Neural crest cell (in vitro differentiated cells): ENCODE measurements around the gene SETBP1. TPM values are rescaled to one million over a fixed set of nuclear protein-coding genes. Genes with fewer than 3 reads are reported as not detected.

ENCODE experiments used
- DNase-seq: peaks from one replicate; pipeline ENCODE4 v3.0.0; 2021; ENCODE audit warnings: low read depth, mixed read lengths, low spot score
- H3K27ac Mint-ChIP-seq: one replicate; pipeline ENCODE4 v1.8.0; 2021; ENCODE audit warnings: mild to moderate bottlenecking, mixed read lengths; ENCODE audit not compliant: unreplicated experiment
- H3K27me3 Mint-ChIP-seq: 2 replicates; pipeline ENCODE4 v1.8.0; 2021; ENCODE audit warnings: low read depth, mild to moderate bottlenecking, mixed read lengths
- H3K36me3 Mint-ChIP-seq: 2 replicates; pipeline ENCODE4 v1.8.0; 2021; ENCODE audit warnings: low read depth, mild to moderate bottlenecking, mixed read lengths
- H3K4me1 Mint-ChIP-seq: 2 replicates; pipeline ENCODE4 v1.8.0; 2021; ENCODE audit warnings: mixed read lengths
- H3K4me3 Mint-ChIP-seq: one replicate; pipeline ENCODE4 v1.8.0; 2021; ENCODE audit warnings: mild to moderate bottlenecking, mixed read lengths
- H3K9me3 Mint-ChIP-seq: 2 replicates; pipeline ENCODE4 v1.8.0; 2021; ENCODE audit warnings: mixed read lengths
- CTCF ChIP-seq: fragments of 200-600 bp; sonication (generic); conservative IDR thresholded peaks from 2 replicates; pipeline ENCODE4 v1.5.0; 2021; ENCODE audit warnings: antibody characterized with exemption, mild to moderate bottlenecking
- total RNA-seq: library from RNA; stranded (reverse); gene quantifications from 2 replicates; pipeline ENCODE4 v1.2.1, GENCODE V29; 2021

SETBP1 gene
- total RNA-seq, 1 donor from 2014 or later = 38.9 TPM

- DNase-seq = no peak
- Mint-ChIP-seq H3K4me1 (peaks cover 54% of the 10 kb centered on the region), H3K27ac (no peak overlapping the region), H3K27me3 (no peaks in the 10 kb centered on the region), H3K36me3 (peaks cover 30% of the 10 kb centered on the region), H3K9me3 (no peaks in the 10 kb centered on the region), H3K4me3 (no peak overlapping the region)
- no peak for TF ChIP-seq CTCF
Measured at GRCh38 chr18:44704135-44704789, 23.6 kb downstream of the SETBP1 start.

GRCh38 chr18:44705075-44705675 is 24.5 kb downstream of the SETBP1 start:
- H3K36me3 Mint-ChIP-seq = peaks cover 30% of the 10 kb centered on the region
- no peak overlapping the region for H3K27ac Mint-ChIP-seq

GRCh38 chr18:44708451-44709083 is 27.9 kb downstream of the SETBP1 start:
- no peak for TF ChIP-seq CTCF
- H3K27me3 Mint-ChIP-seq = no peaks in the 10 kb centered on the region
- no peak overlapping the region for H3K27ac Mint-ChIP-seq
- peaks cover 30% of the 10 kb centered on the region for H3K36me3 Mint-ChIP-seq
- H3K9me3 Mint-ChIP-seq = no peaks in the 10 kb centered on the region
- no peak overlapping the region for H3K4me3 Mint-ChIP-seq
- DNase-seq = no peak
- peaks cover 46% of the 10 kb centered on the region for H3K4me1 Mint-ChIP-seq

More at GRCh38 chr18:44705075-44705675, 24.5 kb downstream of the SETBP1 start:
- H3K4me3 Mint-ChIP-seq = no peak overlapping the region
- H3K4me1 Mint-ChIP-seq = peaks cover 56% of the 10 kb centered on the region
- H3K27me3 Mint-ChIP-seq = no peaks in the 10 kb centered on the region
- H3K9me3 Mint-ChIP-seq = no peaks in the 10 kb centered on the region
- DNase-seq = no peak
- no peak for TF ChIP-seq CTCF

- H3K27me3 Mint-ChIP-seq = no peaks in the 10 kb centered on the region
- peaks cover 44% of the 10 kb centered on the region for H3K4me1 Mint-ChIP-seq
- DNase-seq = no peak
- peaks cover 33% of the 10 kb centered on the region for H3K36me3 Mint-ChIP-seq
- TF ChIP-seq CTCF = no peak
- peak overlapping the region; percentile 71 for H3K27ac Mint-ChIP-seq
- H3K9me3 Mint-ChIP-seq = no peaks in the 10 kb centered on the region
- no peak overlapping the region for H3K4me3 Mint-ChIP-seq
Measured at GRCh38 chr18:44709307-44710126, 28.8 kb downstream of the SETBP1 start.

GRCh38 chr18:44710931-44711330 is 30.2 kb downstream of the SETBP1 start:
- DNase-seq = no peak
- no peaks in the 10 kb centered on the region for H3K9me3 Mint-ChIP-seq
- TF ChIP-seq CTCF = no peak
- H3K4me1 Mint-ChIP-seq = peaks cover 58% of the 10 kb centered on the region
- no peaks in the 10 kb centered on the region for H3K27me3 Mint-ChIP-seq
- no peak overlapping the region for H3K4me3 Mint-ChIP-seq
- peaks cover 34% of the 10 kb centered on the region for H3K36me3 Mint-ChIP-seq
- no peak overlapping the region for H3K27ac Mint-ChIP-seq
